A549 treated with GW870086 at 1 μM for 4 hours (cell line): ENCODE measurements around the gene UCN2. TPM values are rescaled to one million over a fixed set of nuclear protein-coding genes. Genes with fewer than 3 reads are reported as not detected.

Experiments used
- total RNA-seq: library from RNA; stranded (reverse); fragments of 200-300 nt; extraction: Qiagen RNA extraction; gene quantifications from 5 replicates; pipeline ENCODE4 v1.2.3, GENCODE V29; 2022; ENCODE audit warnings: low read depth

Gene UCN2
- total RNA-seq, result 8.0 to 10.3 TPM (median 8.5 TPM) in 5 replicates

GRCh38 chr3:48563382-48563918, at the start of gene UCN2:
Gene UCN2 (minus strand): TSS chr3:48563781. CDS start chr3:48563124, 657 bp downstream.

DNA sequence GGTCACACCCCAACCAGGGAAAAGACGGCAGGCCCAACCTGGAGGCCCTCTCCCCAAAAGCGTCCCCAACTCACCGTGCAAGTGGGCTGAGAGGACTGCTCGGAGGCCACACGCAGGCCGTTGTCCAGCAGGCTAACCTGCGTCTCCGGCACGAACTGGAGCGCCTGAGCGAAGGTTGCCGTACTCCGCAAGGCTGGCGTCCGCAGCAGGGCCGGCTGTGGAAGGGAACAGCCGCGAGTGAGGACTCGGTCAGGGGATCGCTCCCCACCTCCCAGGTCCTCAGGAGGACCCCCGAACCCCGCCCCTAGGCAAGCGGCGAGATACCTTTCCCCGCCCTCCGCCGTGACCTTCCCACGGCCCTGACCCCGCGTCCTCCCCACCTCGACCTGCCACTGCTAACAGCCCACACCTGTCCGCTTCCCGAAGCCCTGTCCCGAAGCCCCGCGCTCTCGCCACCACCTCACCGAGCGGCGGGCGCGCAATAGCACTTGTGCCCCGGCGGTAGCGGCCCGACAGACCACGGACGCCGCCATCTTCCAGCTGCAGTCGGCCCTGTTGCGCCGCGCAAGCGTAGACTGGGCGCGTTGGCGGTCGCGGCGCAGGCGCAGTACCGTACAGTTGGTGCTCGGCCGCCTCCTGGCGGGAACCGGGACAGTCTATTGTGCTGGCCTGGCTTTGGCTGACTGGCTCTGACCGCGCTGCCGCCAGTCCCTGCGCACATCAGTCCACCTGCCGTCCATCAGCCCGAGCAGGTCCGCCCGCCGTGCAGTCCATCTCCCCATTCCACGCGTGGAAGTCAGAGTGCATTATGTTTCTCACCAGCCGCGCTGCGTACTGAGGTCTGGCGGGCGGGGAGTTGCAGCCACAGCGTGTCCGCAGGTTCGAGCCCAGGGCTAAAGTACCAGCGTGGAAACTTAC, 45.8 kb upstream of the UCN2 start, which contains the start of gene UQCRC1:
TSS of gene UQCRC1 (minus strand) at position 559 of the 918 bp plus-strand sequence. CDS start at position 533, 26 bp downstream.

GRCh38 chr3:48595075-48595525, 31.5 kb upstream of the UCN2 start, which contains the start of gene COL7A1:
Gene COL7A1 (minus strand): TSS chr3:48595329. CDS start chr3:48595159, 170 bp downstream.

GRCh38 chr3:48556796-48557626, 6.6 kb downstream of the UCN2 start, which contains the start of gene PFKFB4:
Gene PFKFB4 (minus strand): TSS chr3:48556803. CDS start chr3:48556777, 26 bp downstream.

Other genes starting within 250 kb of the UCN2 start
- not detected in 5 replicates for gene SPINK8, start 230.1 kb downstream of the UCN2 start, total RNA-seq
- gene FBXW12, start 191.6 kb downstream of the UCN2 start, total RNA-seq, result not detected in 5 replicates
- 14.6 to 17.8 TPM (median 16.9 TPM) in 5 replicates for gene PLXNB1, start 133.7 kb downstream of the UCN2 start, total RNA-seq
- 25.3 to 29.7 TPM (median 26.2 TPM) in 5 replicates for gene CCDC51, start 123.7 kb downstream of the UCN2 start, total RNA-seq
- 276 to 367 TPM (median 288 TPM) in 5 replicates for gene TMA7, start 123.5 kb downstream of the UCN2 start, total RNA-seq
- 7.9 to 10.4 TPM (median 8.4 TPM) in 5 replicates for gene ATRIP, start 117.0 kb downstream of the UCN2 start, total RNA-seq
- gene SHISA5, start 59.6 kb downstream of the UCN2 start, total RNA-seq, result 95.8 to 129 TPM (median 122 TPM) in 5 replicates
- 9.0 to 14.2 TPM (median 13.2 TPM) in 5 replicates for gene PFKFB4, start 7.0 kb downstream of the UCN2 start, total RNA-seq
- gene COL7A1, start 31.5 kb upstream of the UCN2 start, total RNA-seq, result 138 to 185 TPM (median 169 TPM) in 5 replicates
- 162 to 219 TPM (median 177 TPM) in 5 replicates for gene UQCRC1, start 45.9 kb upstream of the UCN2 start, total RNA-seq
- gene TMEM89, start 58.0 kb upstream of the UCN2 start, total RNA-seq, result not detected in 5 replicates
- gene SLC26A6, start 71.7 kb upstream of the UCN2 start, total RNA-seq, result 14.3 to 19.9 TPM (median 17.5 TPM) in 5 replicates
- 3.1 to 4.8 TPM (median 4.0 TPM) in 5 replicates for gene CELSR3, start 99.1 kb upstream of the UCN2 start, total RNA-seq
- gene NCKIPSD, start 122.1 kb upstream of the UCN2 start, total RNA-seq, result 7.4 to 9.7 TPM (median 8.5 TPM) in 5 replicates
- gene IP6K2, start 153.4 kb upstream of the UCN2 start, total RNA-seq, result 43.9 to 52.0 TPM (median 47.8 TPM) in 5 replicates